ENCODE data around the gene CDK10.
"Not testable (repeated sequence)": the region's sequence is repeated elsewhere in the genome, so short reads cannot be mapped to it uniquely, and the experiment has no call there.

CDK10 gene

GRCh38 chr16:89695875-89696669 is 9.6 kb downstream of the CDK10 start:
- no peak for TF ChIP-seq CTCF (IDR thresholded peaks at IDR 0.05; ENCODE audit: unreplicated experiment in 3 of 3)
- Mint-ChIP-seq H3K4me3 (no peak overlapping the region), H3K36me3 (ENCODE audit: low read depth) (peaks cover 17% of the 10 kb centered on the region), H3K27me3 (ENCODE audit: low read depth) (no peaks in the 10 kb centered on the region), H3K9me3 (no peaks in the 10 kb centered on the region), H3K27ac (no peak overlapping the region), H3K4me1 (no peaks in the 10 kb centered on the region)

GRCh38 chr16:89696670-89697128 is 10.2 kb downstream of the CDK10 start:
- no peak overlapping the region for H3K27ac Mint-ChIP-seq
- H3K9me3 Mint-ChIP-seq, result no peaks in the 10 kb centered on the region
- TF ChIP-seq CTCF (IDR thresholded peaks at IDR 0.05; ENCODE audit: unreplicated experiment in 3 of 3), result no peak
- H3K4me1 Mint-ChIP-seq, result no peaks in the 10 kb centered on the region
- H3K36me3 Mint-ChIP-seq (ENCODE audit: low read depth), result peaks cover 12% of the 10 kb centered on the region
- H3K27me3 Mint-ChIP-seq (ENCODE audit: low read depth), result no peaks in the 10 kb centered on the region
- H3K4me3 Mint-ChIP-seq, result no peak overlapping the region

- no peak for TF ChIP-seq CTCF (IDR thresholded peaks at IDR 0.05; ENCODE audit: unreplicated experiment in 3 of 3)
- peaks cover 11% of the 10 kb centered on the region for H3K36me3 Mint-ChIP-seq (ENCODE audit: low read depth)
- H3K27ac Mint-ChIP-seq, result no peak overlapping the region
- H3K27me3 Mint-ChIP-seq (ENCODE audit: low read depth), result no peaks in the 10 kb centered on the region
- H3K4me3 Mint-ChIP-seq, result no peak overlapping the region
- no peaks in the 10 kb centered on the region for H3K9me3 Mint-ChIP-seq
- no peaks in the 10 kb centered on the region for H3K4me1 Mint-ChIP-seq
These were observed 10.7 kb downstream of the CDK10 start for GRCh38 chr16:89697161-89697615.

GRCh38 chr16:89697616-89698331 is 11.3 kb downstream of the CDK10 start:
- H3K27me3 Mint-ChIP-seq (ENCODE audit: low read depth), result no peaks in the 10 kb centered on the region
- H3K27ac Mint-ChIP-seq, result no peak overlapping the region
- no peak overlapping the region for H3K4me3 Mint-ChIP-seq
- H3K4me1 Mint-ChIP-seq, result no peaks in the 10 kb centered on the region
- TF ChIP-seq CTCF (IDR thresholded peaks at IDR 0.05; ENCODE audit: unreplicated experiment in 3 of 3), result no peak
- H3K36me3 Mint-ChIP-seq (ENCODE audit: low read depth), result peaks cover 11% of the 10 kb centered on the region
- H3K9me3 Mint-ChIP-seq, result no peaks in the 10 kb centered on the region

GRCh38 chr16:89698717-89699116 is 12.2 kb downstream of the CDK10 start:
- H3K4me1 Mint-ChIP-seq; H3K36me3 Mint-ChIP-seq (ENCODE audit: low read depth); H3K27ac Mint-ChIP-seq; H3K9me3 Mint-ChIP-seq; H3K27me3 Mint-ChIP-seq (ENCODE audit: low read depth); H3K4me3 Mint-ChIP-seq: not testable (repeated sequence)

- H3K36me3 Mint-ChIP-seq (ENCODE audit: low read depth); H3K9me3 Mint-ChIP-seq; H3K27me3 Mint-ChIP-seq (ENCODE audit: low read depth); H3K4me1 Mint-ChIP-seq: not testable (repeated sequence)
- H3K27ac Mint-ChIP-seq, result peak overlapping the region in 1 of 3 experiments; percentile 52
- peak overlapping the region; percentile 68 to 78 (median 76) for H3K4me3 Mint-ChIP-seq
These were observed 13.2 kb downstream of the CDK10 start for GRCh38 chr16:89699629-89700099.

Data from nephron (organoid).